Heart left ventricle (tissue), 16 donors: ENCODE results near the gene CD96. TPM values are rescaled to one million over a fixed set of nuclear protein-coding genes. Genes with fewer than 3 reads are reported as not detected.

Source experiments
- ATAC-seq, 4 donors: fragments of 200-7000 bp; cut with Tn5 transposase; one replicate each; pipeline ENCODE4 v1.9.1; 2020 to 2022; ENCODE audit warnings: moderate library complexity in 4 of 4, mild to moderate bottlenecking in 3 of 4, moderate number of reproducible peaks in 1 of 4
- DNase-seq, 5 donors: peaks; one replicate each; pipeline ENCODE4 v3.0.0-alpha.2; 2020
- H3K27ac ChIP-seq, 12 donors: fragments of 200-600 bp; sonication (generic) in 4 of 12; one replicate each; pipeline versions ENCODE4 v1.5.0 to v1.8.0; 2016 to 2022; ENCODE audit warnings: mild to moderate bottlenecking in 2 of 12
- H3K27me3 ChIP-seq, 9 donors: fragments of 200-600 bp; sonication (generic) in 2 of 9; one replicate each; pipeline versions ENCODE4 v1.5.1 to v1.8.0; 2016 to 2022; ENCODE audit warnings: mild to moderate bottlenecking in 3 of 9
- H3K36me3 ChIP-seq, 9 donors: fragments of 200-600 bp; sonication (generic) in 2 of 9; one replicate each; pipeline versions ENCODE4 v1.5.0 to v1.8.0; 2018 to 2022; ENCODE audit warnings: mild to moderate bottlenecking in 2 of 9
- H3K4me1 ChIP-seq, 12 donors: fragments of 200-600 bp; sonication (generic) in 4 of 12; one replicate each; pipeline versions ENCODE4 v1.5.0 to v1.8.0; 2016 to 2022; ENCODE audit warnings: mild to moderate bottlenecking in 3 of 12
- H3K4me3 ChIP-seq, 12 donors: fragments of 200-600 bp; sonication (generic) in 4 of 12; one replicate each; pipeline versions ENCODE4 v1.5.0 to v1.8.0; 2017 to 2022; ENCODE audit warnings: mild to moderate bottlenecking in 9 of 12, moderate library complexity in 4 of 12
- H3K9me3 ChIP-seq, 12 donors: fragments of 200-600 bp; sonication (generic) in 4 of 12; one replicate each; pipeline versions ENCODE4 v1.5.0 to v1.8.0; 2016 to 2022; ENCODE audit warnings: mild to moderate bottlenecking in 1 of 12
- POLR2A ChIP-seq, 2 donors: fragments of 450-650 bp; IDR thresholded peaks; one replicate each; pipeline ENCODE4 v1.6.1; 2017; ENCODE audit warnings: antibody characterized with exemption in 2 of 2, mild to moderate bottlenecking in 2 of 2, moderate library complexity in 2 of 2
- WGBS, 4 donors: extraction: QIAGEN DNeasy Blood & Tissue Kit in 2 of 4; methylation state at CpG; one replicate each; pipeline versions ENCODE4 v1.1.5 to v1.1.7; 2013 to 2018; 5-methylcytosine and 5-hydroxymethylcytosine counted together
- intact Hi-C, 10 donors: fragments of 100-400 bp; cut with DNase I; formaldehyde crosslinking; loops; one replicate each; pipeline versions ENCODE4 v1.11.1 to v1.14.2; 2022
- polyA plus RNA-seq, 2 donors: library from polyadenylated mRNA; stranded (reverse); fragments of 200-250 nt; gene quantifications; one replicate each; pipeline ENCODE4 v1.2.3, GENCODE V29; 2013
- total RNA-seq, 9 donors: library from RNA; depleted of rRNA in 2 of 9; stranded (reverse); fragments of >200 nt in 2 of 9; fragmentation: NEBNext Ultra II Directional in 3 of 9; extraction: Animal tissue kit (Norgen Biotek cat#: 25700) in 3 of 9; gene quantifications; one replicate each; pipeline versions ENCODE4 v1.1.0 to v1.2.4, GENCODE V29; 2016 to 2023
- TF ChIP-seq, protein P1 (sequence below), 12 donors: fragments of 200-600 bp; sonication (generic) in 4 of 12; IDR thresholded peaks; one replicate each; pipeline versions ENCODE4 v1.5.0 to v1.8.0; 2018 to 2022; ENCODE audit warnings: antibody characterized with exemption in 12 of 12, mild to moderate bottlenecking in 5 of 12
- donor health status: ischemic (EF 13 %, LVEDD 7.1; RV severe dilation, severe dysfunction).
- donor health status: healthy with polysubstance abuse.
- donor health status: DM: no; HTN: yes; CAD: no.
- donor health status: DM: no; HTN: no; CAD: no.
- donor health status: ischemic (EF 25% LVEDD 6.9; RV normal size, moderate dysfunction).
- donor health status: ischemic (EF 25% LVEDD 5.7; RV mildly dilated, moderate dysfunction).
- donor health status: healthy.
- donor health status: DM: yes; HTN: yes; CAD: no.
- donor health status: ischemic (EF 35%, LVEDD 5.7; RV mildly dilated, moderate dysfunction).
- donor health status: nonischemic (EF 11% LVEDD 7.7; RV severe dilation, severe dysfunction).
- donor health status: DM: yes; HTN: yes; CAD: no.
- donor health status: PGD.
- donor health status: ischemic (EF 29% LVEDD 5.4; RV normal size, mild dysfunction).
- donor health status: nonischemic (EF 23%, LVEDD 6.1; RV moderate dilation, normal function).

The CD96 gene
- total and polyA plus RNA-seq, 11 donors = 0.08 to 4.4 (median 0.28) TPM; not detected in 4

DNA sequence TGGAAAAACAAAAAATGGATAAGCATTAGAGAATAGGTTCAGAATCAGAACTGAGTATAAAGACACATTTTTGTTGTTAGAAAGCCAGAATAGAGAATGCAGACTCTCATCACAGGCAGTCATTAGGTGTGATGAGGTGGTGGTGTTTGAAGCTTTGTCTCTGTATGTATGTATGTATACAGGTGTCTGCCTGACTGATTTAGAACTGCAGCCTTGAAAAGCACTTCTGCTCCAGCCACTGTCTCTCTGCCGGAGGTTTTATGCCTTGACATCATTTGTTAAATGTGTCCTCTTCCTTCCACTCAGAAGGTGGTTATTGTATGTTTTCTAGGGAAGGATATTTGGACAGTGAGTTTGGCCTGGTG is 133.8 kb downstream of the CD96 start:
- DNase-seq (no peak), ATAC-seq (no peak)
- 17 to 36% (median 25%) methylated on average over 1 of the region's 1 CpG for WGBS, 4 donors
- peak overlapping the region in 1 of 12 donors; percentile 27 for H3K27ac ChIP-seq
- H3K9me3 ChIP-seq = no peaks in the 10 kb centered on the region
- peaks cover 0 to 32% (median 14%) of the 10 kb centered on the region in 12 donors for H3K4me1 ChIP-seq
- H3K36me3 ChIP-seq = no peaks in the 10 kb centered on the region
- no peak for TF ChIP-seq POLR2A (IDR thresholded peaks at IDR 0.05)
- TF ChIP-seq, protein P1, sequence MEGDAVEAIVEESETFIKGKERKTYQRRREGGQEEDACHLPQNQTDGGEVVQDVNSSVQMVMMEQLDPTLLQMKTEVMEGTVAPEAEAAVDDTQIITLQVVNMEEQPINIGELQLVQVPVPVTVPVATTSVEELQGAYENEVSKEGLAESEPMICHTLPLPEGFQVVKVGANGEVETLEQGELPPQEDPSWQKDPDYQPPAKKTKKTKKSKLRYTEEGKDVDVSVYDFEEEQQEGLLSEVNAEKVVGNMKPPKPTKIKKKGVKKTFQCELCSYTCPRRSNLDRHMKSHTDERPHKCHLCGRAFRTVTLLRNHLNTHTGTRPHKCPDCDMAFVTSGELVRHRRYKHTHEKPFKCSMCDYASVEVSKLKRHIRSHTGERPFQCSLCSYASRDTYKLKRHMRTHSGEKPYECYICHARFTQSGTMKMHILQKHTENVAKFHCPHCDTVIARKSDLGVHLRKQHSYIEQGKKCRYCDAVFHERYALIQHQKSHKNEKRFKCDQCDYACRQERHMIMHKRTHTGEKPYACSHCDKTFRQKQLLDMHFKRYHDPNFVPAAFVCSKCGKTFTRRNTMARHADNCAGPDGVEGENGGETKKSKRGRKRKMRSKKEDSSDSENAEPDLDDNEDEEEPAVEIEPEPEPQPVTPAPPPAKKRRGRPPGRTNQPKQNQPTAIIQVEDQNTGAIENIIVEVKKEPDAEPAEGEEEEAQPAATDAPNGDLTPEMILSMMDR (IDR thresholded peaks at IDR 0.05) = no peak
- H3K27me3 ChIP-seq = no peaks in the 10 kb centered on the region
- intact Hi-C loops = loop anchor here in 2 of 10 donors (5.0 kb wide), 2 partner anchors 291 to 296 kb away; no protein-coding TSS in a partner anchor
- peak overlapping the region in 2 of 12 donors; percentile 70 to 71 for H3K4me3 ChIP-seq

DNA sequence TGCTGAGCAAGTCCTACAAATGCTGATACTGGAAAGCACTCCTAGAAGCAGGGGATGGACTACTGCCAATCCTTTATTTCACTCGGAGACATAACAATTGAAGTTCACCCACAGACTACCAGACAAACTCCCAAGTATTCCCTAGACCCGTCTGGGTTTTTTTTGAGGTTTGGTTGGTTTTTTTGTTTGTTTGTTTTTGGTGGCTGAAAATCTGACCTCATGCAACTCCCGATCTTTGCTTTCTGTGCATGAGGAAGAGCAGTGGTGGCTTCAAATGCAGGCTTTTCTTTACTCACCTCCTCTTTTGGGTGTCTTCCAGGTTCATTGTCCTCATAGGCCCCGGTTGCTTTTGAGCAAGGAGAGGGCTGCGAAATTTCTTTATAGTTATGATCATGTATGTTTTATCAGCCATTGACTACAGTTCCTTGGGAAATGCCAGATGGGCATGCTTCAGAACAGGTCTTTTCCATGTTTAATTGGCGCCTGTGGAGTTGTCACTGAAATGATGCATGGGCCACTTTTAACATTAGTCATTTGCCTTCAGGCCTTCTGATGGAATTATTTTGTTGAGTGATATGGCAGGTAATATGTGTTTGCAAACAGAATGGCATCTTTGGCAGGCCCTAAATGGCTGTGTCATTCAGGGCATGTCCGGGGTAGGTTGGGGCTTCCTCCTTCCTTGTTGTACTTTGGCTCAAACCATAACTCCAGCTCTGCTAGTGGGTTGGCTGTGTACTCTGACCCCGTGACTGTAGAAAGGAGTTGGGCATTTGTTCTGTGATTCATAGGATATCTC is 134.4 kb downstream of the CD96 start:
- H3K4me3 ChIP-seq = peak overlapping the region in 2 of 12 donors; percentile 70 to 71
- no peaks in the 10 kb centered on the region for H3K27me3 ChIP-seq
- ATAC-seq (no peak), DNase-seq (no peak)
- H3K36me3 ChIP-seq = no peaks in the 10 kb centered on the region
- WGBS, 4 donors = 51 to 61% (median 56%) methylated on average over 8 of the region's 8 CpGs
- H3K4me1 ChIP-seq = peaks cover 0 to 32% (median 14%) of the 10 kb centered on the region in 12 donors
- no peak overlapping the region for H3K27ac ChIP-seq
- intact Hi-C loops = loop anchor here in 2 of 10 donors (5.0 kb wide), 2 partner anchors 291 to 296 kb away; no protein-coding TSS in a partner anchor
- TF ChIP-seq POLR2A (IDR thresholded peaks at IDR 0.05) = no peak
- TF ChIP-seq, protein P1 (IDR thresholded peaks at IDR 0.05) = no peak
- H3K9me3 ChIP-seq = no peaks in the 10 kb centered on the region

DNA sequence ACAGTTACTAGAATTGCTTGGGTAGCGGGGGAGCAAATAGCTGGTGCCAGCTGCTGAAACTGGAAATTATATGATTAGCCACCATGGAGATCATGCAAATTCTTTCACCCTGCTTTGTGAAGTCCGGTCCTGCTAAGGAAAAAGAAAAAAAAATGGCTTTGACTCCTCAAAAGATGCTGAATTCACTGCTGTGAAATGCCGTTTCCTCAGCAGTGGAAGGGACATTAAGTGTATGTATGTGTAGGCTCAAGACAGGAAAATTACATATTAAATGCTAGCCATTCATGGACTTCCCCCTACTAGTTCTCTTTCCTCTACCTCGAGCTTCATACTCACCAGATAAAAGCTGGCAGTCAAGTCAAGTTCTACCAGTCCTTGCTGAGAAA is 135.0 kb downstream of the CD96 start:
- Histone ChIP-seq H3K4me1 (peaks cover 0 to 32% (median 14%) of the 10 kb centered on the region in 12 donors), H3K36me3 (no peaks in the 10 kb centered on the region), H3K27me3 (no peaks in the 10 kb centered on the region), H3K27ac (no peak overlapping the region), H3K4me3 (peak overlapping the region in 1 of 12 donors; percentile 71), H3K9me3 (no peaks in the 10 kb centered on the region)
- intact Hi-C loops = loop anchor here in 2 of 10 donors (5.0 kb wide), 2 partner anchors 290 to 295 kb away; no protein-coding TSS in a partner anchor
- ATAC-seq = no peak
- no peak for TF ChIP-seq POLR2A (IDR thresholded peaks at IDR 0.05)
- TF ChIP-seq, protein P1 (IDR thresholded peaks at IDR 0.05) = no peak
- 84 to 90% (median 86%) methylated on average over 4 of the region's 4 CpGs for WGBS, 4 donors
- no peak for DNase-seq

DNA sequence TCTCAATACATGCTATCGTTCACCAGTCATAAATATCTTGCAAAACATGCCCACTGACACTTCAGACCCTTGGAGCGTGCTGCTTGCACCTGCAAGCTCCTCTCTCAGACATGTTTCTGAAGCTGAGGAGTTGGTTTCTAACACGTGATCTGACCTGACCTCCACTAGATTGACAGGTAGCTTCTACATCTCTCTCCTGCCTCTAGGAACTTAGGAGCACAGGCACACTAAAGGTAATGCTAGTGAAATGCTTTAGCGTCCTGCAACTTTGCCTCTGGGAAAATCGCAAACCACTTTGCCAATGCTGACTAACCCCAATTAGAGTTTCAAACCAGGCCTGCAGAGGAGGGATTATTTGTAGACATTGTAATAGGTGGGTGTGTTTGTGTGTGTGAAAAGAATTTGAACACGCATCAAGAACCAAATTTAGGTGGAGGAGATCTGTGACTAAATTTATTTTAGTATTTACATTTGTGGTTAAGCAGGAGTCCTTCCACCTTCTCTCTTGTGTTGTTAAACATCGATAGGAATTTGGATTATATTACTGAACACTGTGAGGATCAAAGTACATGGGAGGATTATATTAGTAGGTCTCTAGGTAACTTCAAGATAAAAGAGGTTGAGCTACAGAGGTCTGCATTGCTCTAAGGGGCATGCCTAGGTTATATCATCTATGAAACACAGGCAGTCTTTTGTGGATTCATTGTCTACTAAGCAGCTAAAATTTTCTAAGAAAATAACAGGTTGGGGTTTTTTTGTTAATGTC is 139.8 kb downstream of the CD96 start:
- DNase-seq = no peak
- intact Hi-C loops = no loop called here
- Histone ChIP-seq H3K4me1 (peaks cover 0 to 3% (median 0%) of the 10 kb centered on the region in 12 donors), H3K36me3 (no peaks in the 10 kb centered on the region), H3K9me3 (no peaks in the 10 kb centered on the region), H3K4me3 (no peak overlapping the region), H3K27ac (no peak overlapping the region), H3K27me3 (no peaks in the 10 kb centered on the region)
- no peak for TF ChIP-seq POLR2A (IDR thresholded peaks at IDR 0.05)
- TF ChIP-seq, protein P1 (IDR thresholded peaks at IDR 0.05) = no peak
- ATAC-seq = no peak
- WGBS, 4 donors = 83 to 88% (median 87%) methylated on average over 7 of the region's 7 CpGs
